ENCODE measurements around the gene MAP2K5.

MAP2K5 gene

GRCh38 chr15:67758619-67759300 lies 216.3 kb downstream of the MAP2K5 start:
- no peak for DNase-seq (ENCODE audit: low read depth, low spot score)

DNA sequence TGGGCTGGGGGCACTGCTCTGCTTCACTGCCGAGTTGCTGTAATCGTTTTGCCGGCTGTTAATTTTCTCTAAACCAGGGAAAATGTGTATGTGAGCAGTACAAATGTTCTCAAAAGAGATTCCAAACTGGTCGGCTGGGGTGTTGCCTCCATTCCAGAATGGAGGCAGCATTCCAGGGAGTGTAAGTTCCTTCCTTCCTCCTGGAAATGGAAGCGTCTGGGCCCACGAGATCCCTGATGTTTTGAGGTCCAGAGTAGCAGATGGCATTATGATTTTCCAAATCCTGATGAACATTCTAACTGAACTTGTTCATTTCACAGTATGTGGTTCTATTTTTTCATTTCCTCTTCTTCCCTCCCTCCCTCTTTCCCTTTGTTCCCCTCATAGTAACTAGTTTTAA lies 218.4 kb downstream of the MAP2K5 start:
- no peak for DNase-seq (ENCODE audit: low read depth, low spot score)

GRCh38 chr15:67761343-67761742 lies 218.8 kb downstream of the MAP2K5 start:
- DNase-seq (ENCODE audit: low read depth, low spot score), result no peak

- peak; percentile 51 for DNase-seq (ENCODE audit: low read depth, low spot score)
These were observed 220.3 kb downstream of the MAP2K5 start for GRCh38 chr15:67762610-67763368.

DNA sequence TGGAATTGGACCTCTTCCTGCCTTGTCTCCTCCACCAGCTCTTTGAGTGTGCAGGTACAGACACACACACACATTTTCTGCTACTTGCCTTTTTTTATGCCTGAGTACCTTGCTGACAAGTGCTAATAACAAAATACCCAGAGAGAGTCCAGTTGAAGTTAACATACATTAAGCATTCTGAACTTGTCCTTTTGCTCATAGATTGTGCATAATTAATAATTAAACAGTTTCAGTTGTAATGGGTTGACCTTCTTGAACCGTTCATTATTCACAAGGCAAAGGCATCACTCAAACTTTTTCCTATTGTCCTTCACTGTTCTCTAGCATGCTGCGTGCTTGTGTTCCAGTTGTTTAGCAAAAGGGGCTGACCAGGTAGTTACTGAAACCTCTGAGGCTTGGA lies 223.2 kb downstream of the MAP2K5 start:
- no peak for DNase-seq (ENCODE audit: low read depth, low spot score)

DNA sequence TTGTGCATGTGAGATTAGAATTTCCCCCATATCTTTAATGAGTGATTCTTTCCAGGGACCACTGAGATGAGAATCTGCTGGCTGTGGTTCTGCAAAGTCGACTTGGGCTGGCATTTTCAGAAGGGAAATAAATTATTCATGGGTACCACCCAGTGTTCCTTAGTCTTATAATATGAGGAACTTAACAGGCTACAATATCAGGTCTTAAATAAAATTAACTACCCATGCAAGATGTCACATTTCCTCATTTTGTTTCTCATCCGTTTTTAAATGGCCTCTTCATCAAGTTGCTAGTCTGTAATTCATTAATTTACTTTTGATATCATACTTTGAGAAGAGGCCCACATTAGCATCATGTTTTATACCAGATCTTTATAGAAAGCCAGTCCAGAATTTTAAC lies 224.5 kb downstream of the MAP2K5 start:
- DNase-seq (ENCODE audit: low read depth, low spot score), result no peak

GRCh38 chr15:67768313-67768977 lies 225.9 kb downstream of the MAP2K5 start:
- no peak for DNase-seq (ENCODE audit: low read depth, low spot score)

GRCh38 chr15:67769497-67770357 lies 227.2 kb downstream of the MAP2K5 start:
- no peak for DNase-seq (ENCODE audit: low read depth, low spot score)

DNA sequence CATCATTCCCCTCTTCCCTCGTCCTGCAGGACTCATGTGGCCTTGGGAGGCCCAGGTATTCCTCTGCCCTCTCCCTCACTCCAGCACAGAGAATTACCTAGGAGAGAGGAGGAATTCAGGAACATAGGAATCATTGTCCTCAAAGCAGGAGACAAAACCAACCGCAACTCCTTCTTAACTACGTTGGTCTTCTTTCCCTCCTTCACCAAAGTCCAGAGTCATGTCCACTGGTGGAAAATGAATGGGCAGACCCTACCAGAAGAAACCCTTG lies 227.8 kb downstream of the MAP2K5 start:
- DNase-seq (ENCODE audit: low read depth, low spot score), result no peak

GRCh38 chr15:67771189-67771800 lies 228.8 kb downstream of the MAP2K5 start:
- no peak for DNase-seq (ENCODE audit: low read depth, low spot score)

- no peak for DNase-seq (ENCODE audit: low read depth, low spot score)
These were observed 232.1 kb downstream of the MAP2K5 start for GRCh38 chr15:67774626-67775025.

DNA sequence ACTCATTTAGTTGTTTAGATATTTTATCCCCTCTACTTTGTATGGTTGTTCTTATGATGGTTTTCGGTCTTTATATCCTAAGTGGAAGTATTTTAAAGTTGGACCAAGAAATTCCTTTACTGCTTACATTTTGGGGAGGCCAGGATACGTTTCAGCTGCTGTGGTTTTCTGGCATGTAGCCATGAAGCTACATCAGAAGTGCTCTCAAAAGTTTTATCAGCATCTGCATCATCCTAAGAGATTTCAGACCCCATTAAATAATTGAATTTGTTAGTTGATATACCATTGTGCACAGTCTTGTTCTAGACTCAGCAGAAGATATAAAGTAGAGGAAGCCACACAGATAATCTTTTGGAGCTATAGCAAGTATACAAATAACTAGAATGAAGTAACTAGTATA lies 232.7 kb downstream of the MAP2K5 start:
- no peak for DNase-seq (ENCODE audit: low read depth, low spot score)

GRCh38 chr15:67775998-67776397 lies 233.5 kb downstream of the MAP2K5 start:
- DNase-seq (ENCODE audit: low read depth, low spot score), result no peak

- no peak for DNase-seq (ENCODE audit: low read depth, low spot score)
These were observed 234.1 kb downstream of the MAP2K5 start for GRCh38 chr15:67776600-67776999.

GRCh38 chr15:67777071-67777470 lies 234.6 kb downstream of the MAP2K5 start:
- no peak for DNase-seq (ENCODE audit: low read depth, low spot score)

DNA sequence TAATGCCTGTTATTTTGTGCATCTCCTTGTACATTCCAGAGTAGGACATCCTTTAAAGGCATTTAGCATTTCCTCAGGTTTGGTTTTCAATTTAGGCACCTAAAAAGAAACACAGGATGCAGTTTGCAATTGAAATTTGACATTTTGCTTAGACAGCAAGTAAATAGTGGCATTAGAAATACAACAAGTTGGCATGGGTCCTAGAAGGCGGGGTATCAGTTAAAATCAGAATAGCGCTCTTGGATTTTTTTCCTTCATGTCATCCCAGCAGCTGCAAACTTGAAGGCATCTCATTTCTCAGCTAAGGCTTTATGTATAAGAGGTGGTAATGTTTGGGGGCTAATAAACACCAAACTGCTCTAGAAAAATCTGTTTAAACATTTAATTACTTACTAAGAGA lies 235.3 kb downstream of the MAP2K5 start:
- DNase-seq (ENCODE audit: low read depth, low spot score), result no peak

DNA sequence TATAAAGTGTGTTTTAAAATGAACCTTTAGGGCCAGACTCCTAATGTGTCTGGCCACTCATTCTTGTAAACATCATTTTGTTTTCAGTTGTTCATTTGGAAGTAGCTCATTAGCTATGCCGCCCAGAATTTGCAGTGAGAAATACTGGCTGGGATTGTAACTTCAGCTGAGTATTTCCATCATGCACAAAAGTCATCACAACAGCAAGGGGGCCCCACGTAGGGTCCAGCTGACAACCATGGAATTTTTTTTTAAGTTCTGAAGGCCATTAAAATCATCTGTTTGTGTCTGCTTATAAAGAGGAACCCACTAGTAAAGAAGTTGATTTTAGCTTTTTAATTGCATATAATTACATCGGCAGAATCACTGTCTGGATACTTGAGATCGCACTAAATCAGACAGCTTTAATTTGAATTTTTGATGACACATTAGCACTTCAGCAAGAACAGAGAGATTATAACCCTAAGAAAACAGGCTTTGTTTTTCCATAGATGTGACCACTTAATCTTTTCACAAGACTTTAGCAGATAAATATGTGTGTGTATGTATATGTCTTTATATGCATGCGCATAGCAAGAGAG lies 236.6 kb downstream of the MAP2K5 start:
- no peak for DNase-seq (ENCODE audit: low read depth, low spot score)

DNA sequence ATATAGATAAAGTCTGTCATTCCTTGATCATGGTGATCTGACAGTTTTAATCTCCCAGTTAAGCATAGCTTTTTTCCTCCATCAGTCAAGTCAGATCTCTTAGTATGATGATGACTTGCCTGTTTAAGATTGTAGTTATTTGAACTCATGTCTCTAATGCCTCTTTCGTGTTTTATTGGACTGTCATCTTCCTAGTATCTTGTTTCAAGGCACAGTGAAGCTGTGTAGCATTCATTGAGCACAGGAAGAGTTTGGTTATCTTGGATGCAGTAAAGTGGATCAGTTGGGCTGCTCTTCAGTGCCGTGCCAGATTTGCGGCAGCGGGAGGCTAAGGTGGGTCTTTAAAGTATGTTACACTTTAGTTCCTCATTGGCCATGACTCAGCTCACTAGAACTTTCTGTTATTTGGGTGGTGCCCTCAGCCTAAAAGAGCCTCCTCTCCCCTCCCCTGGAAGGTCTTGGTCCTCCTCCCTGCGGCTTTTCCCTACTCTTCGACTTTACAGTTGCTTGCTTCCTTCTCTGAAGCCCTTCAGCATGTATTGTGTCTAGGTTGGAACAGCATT lies 237.1 kb downstream of the MAP2K5 start:
- DNase-seq (ENCODE audit: low read depth, low spot score), result no peak

DNA sequence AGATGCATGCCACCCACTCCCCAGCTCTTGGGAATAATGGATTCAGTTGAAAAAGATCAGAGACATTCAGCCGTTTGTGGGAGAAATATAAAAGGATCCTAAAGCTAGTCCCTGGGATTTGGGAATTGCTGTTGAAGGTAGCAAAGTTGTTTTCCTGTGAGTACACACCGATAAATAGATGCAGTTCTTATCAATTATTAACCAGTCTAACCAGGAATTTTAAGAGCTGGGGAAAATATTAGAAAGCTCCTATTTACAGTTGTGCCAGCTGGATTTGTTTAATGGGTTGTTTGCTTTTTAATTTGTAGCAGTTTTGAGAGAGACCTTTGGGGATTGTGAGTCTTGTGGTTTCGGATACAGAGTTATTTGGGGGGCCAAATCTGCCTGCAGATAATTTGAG lies 238.6 kb downstream of the MAP2K5 start:
- no peak for DNase-seq (ENCODE audit: low read depth, low spot score)

DNA sequence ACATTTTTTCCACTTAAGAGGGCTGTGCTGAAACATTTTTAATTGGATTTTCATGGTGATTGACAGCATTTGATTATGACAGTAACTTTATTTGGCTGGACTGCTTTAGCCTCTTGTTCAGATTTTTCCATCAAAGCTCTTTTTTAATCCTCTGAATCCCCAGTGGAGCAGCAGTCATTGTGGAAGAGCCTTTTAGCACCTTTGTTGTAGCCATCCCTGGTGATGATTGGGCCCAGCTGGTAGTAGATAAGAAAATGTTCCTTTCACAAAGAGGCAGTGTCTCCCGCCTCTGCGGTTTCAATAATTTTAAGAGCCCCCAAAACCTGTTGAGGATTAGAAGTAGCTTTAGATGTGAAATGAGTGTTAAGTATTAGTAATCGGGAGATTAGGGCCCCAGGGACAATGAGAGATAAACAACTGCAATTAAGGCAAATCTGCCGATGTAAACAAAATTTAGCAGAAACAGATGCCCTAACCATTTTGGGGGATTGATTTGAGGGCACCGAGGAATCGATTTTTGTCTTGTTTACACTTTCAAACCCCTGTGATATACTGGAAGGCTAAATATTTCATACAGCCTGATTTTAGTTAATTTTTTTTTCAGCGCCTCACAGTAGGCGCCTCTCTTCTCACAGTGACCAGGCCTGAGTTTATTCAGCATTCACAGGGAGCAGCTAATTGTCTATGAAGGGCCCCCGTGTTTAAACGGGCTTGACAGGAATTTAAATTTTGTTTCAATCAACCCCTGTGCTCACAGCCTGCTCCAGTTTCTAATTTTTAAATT lies 239.6 kb downstream of the MAP2K5 start:
- DNase-seq (ENCODE audit: low read depth, low spot score), result no peak

Measured in activated naive CD8-positive, alpha-beta T cell treated with anti-CD3 and anti-CD28 coated beads, Interleukin-2, amount 50 U/mL, for 16 hours (primary cell).